HL-60 (cell line): Measurements from ENCODE around the gene BARX1.

Source experiments
- GABPA ChIP-seq: IDR thresholded peaks from 2 replicates; pipeline ENCODE4 v1.6.1; 2012; ENCODE audit warnings: low read depth
- POLR2AphosphoS5 ChIP-seq: IDR thresholded peaks from 2 replicates; pipeline ENCODE4 v1.6.1; 2012; ENCODE audit warnings: low read depth
- SPI1 ChIP-seq: IDR thresholded peaks from 2 replicates; pipeline ENCODE4 v1.6.1; 2012; ENCODE audit warnings: low read depth, mild to moderate bottlenecking, borderline replicate concordance
- TF ChIP-seq, protein P1 (sequence below): IDR thresholded peaks from one replicate; pipeline ENCODE4 v1.5.1; 2011; ENCODE audit warnings: low read length, control low read depth, inconsistent platforms; ENCODE audit not compliant: insufficient read depth

DNA sequence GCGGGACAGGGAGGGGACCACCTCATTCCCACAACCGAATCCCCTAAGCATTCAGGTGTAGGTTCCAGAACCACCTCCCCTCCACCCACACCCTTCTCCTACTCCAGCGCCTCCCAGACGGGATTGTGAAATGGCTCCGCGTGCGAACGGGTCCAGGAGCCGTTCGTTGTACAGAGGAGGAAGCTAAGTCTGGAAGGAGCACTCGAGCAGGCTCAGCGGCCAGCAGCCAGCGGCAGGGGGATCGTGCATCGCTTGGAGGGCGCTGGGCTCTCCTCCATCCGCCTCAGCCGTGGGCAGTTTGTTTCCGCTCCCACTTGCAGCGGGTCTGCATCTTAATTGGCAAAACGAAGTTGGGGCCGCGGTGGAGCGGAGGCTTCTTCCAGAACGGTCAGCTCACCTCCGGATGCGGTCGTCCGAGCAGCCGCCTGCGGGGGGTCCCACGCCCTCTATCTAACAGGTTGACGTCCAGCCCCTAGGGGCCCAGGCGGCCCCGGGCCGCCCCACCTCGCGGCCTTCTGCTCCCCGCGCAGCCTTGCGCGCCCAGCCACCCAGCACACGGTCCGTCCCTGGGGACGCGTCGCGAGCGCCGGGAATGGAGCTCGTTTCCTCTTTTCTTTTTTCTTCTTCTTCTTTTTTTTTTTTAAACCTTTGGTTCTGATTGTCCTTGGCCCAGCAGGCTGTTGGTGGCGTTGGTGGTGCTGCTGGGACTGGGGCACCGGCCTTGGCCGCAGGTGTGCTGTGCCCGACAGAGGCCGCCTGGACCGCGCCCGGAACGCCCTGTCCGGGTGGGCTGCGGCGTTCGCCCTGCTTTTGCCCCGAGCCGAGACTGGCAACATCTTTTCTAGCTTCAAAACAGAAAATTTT is 3.9 kb upstream of the BARX1 start:
- TF ChIP-seq, protein P1, sequence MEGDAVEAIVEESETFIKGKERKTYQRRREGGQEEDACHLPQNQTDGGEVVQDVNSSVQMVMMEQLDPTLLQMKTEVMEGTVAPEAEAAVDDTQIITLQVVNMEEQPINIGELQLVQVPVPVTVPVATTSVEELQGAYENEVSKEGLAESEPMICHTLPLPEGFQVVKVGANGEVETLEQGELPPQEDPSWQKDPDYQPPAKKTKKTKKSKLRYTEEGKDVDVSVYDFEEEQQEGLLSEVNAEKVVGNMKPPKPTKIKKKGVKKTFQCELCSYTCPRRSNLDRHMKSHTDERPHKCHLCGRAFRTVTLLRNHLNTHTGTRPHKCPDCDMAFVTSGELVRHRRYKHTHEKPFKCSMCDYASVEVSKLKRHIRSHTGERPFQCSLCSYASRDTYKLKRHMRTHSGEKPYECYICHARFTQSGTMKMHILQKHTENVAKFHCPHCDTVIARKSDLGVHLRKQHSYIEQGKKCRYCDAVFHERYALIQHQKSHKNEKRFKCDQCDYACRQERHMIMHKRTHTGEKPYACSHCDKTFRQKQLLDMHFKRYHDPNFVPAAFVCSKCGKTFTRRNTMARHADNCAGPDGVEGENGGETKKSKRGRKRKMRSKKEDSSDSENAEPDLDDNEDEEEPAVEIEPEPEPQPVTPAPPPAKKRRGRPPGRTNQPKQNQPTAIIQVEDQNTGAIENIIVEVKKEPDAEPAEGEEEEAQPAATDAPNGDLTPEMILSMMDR, result no peak
- TF ChIP-seq POLR2AphosphoS5 (no peak; the same call in 1 of the 2 replicates), SPI1 (peak; percentile 80; the same call in 1 of the 2 replicates), GABPA (no peak)
